GM21528 (cell line): ENCODE data around the gene IGSF9B.

ENCODE experiments used
- ATAC-seq: cut with Tn5 transposase; IDR thresholded peaks from one replicate; pipeline ENCODE4 v1.9.1; 2021; ENCODE audit warnings: mild to moderate bottlenecking, moderate library complexity; ENCODE audit not compliant: unreplicated experiment, low FRiP score

Gene IGSF9B

GRCh38 chr11:133984828-133985227 is 28.1 kb upstream of the IGSF9B start:
- ATAC-seq, result no peak

GRCh38 chr11:133983660-133984316 is 27.0 kb upstream of the IGSF9B start:
- no peak for ATAC-seq

- ATAC-seq, result no peak
These were observed 26.1 kb upstream of the IGSF9B start for GRCh38 chr11:133982876-133983275.

GRCh38 chr11:133982151-133982550 is 25.4 kb upstream of the IGSF9B start:
- ATAC-seq, result no peak

GRCh38 chr11:133981156-133981555 is 24.4 kb upstream of the IGSF9B start:
- ATAC-seq, result no peak

- ATAC-seq, result no peak
These were observed 23.9 kb upstream of the IGSF9B start for GRCh38 chr11:133980665-133981064.

GRCh38 chr11:133978794-133979193 is 22.0 kb upstream of the IGSF9B start:
- ATAC-seq, result no peak

GRCh38 chr11:133977067-133977677 is 20.4 kb upstream of the IGSF9B start:
- ATAC-seq, result peak; percentile 96

- ATAC-seq, result no peak
These were observed 18.7 kb upstream of the IGSF9B start for GRCh38 chr11:133975488-133975849.

- no peak for ATAC-seq
These were observed 18.2 kb upstream of the IGSF9B start for GRCh38 chr11:133974836-133975487.

GRCh38 chr11:133971881-133972280 is 15.1 kb upstream of the IGSF9B start:
- ATAC-seq, result no peak

GRCh38 chr11:133969112-133969511 is 12.3 kb upstream of the IGSF9B start:
- no peak for ATAC-seq

GRCh38 chr11:133968300-133968699 is 11.5 kb upstream of the IGSF9B start:
- ATAC-seq, result no peak

GRCh38 chr11:133967599-133968238 is 11.0 kb upstream of the IGSF9B start:
- no peak for ATAC-seq

GRCh38 chr11:133966921-133967598 is 10.3 kb upstream of the IGSF9B start:
- no peak for ATAC-seq

GRCh38 chr11:133966172-133966651 is 9.4 kb upstream of the IGSF9B start:
- no peak for ATAC-seq

- ATAC-seq, result no peak
These were observed 8.3 kb upstream of the IGSF9B start for GRCh38 chr11:133965031-133965601.

GRCh38 chr11:133964356-133964755 is 7.6 kb upstream of the IGSF9B start:
- ATAC-seq, result no peak

- ATAC-seq, result no peak
These were observed 5.1 kb upstream of the IGSF9B start for GRCh38 chr11:133961890-133962289.

GRCh38 chr11:133957900-133958299 is 1.1 kb upstream of the IGSF9B start:
- ATAC-seq, result no peak
